Measurements from ENCODE around the gene COL4A3.

DNA sequence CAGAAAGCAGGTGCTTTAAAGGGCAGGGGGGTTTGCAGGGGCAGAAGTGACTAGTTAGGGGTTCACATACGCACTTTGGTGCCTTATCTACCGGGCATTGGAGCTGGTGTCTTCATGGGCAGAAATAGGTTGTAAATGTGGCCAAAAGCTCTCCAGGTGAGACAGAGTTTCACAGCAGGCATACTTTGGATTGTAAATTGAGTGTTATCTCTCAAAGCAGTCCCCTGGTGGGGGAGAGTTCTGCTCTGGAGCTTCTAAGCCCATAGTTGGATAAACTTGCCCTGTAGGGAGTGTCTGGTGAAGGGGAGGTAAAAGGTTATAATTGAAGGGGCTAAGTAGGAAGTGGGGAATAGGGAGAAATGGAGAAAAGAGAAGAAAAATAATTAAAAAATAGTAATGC is 43.1 kb downstream of the COL4A3 start:
- TF ChIP-seq POLR2A (IDR thresholded peaks at IDR 0.05; ENCODE audit: extremely low read depth, insufficient read length) (no peak), MYC (IDR thresholded peaks at IDR 0.05; ENCODE audit: low read depth, low read length) (no peak)
- TF ChIP-seq, protein P1, sequence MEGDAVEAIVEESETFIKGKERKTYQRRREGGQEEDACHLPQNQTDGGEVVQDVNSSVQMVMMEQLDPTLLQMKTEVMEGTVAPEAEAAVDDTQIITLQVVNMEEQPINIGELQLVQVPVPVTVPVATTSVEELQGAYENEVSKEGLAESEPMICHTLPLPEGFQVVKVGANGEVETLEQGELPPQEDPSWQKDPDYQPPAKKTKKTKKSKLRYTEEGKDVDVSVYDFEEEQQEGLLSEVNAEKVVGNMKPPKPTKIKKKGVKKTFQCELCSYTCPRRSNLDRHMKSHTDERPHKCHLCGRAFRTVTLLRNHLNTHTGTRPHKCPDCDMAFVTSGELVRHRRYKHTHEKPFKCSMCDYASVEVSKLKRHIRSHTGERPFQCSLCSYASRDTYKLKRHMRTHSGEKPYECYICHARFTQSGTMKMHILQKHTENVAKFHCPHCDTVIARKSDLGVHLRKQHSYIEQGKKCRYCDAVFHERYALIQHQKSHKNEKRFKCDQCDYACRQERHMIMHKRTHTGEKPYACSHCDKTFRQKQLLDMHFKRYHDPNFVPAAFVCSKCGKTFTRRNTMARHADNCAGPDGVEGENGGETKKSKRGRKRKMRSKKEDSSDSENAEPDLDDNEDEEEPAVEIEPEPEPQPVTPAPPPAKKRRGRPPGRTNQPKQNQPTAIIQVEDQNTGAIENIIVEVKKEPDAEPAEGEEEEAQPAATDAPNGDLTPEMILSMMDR (IDR thresholded peaks at IDR 0.05; ENCODE audit: low read depth, low read length): no peak
- TF ChIP-seq, protein P2, sequence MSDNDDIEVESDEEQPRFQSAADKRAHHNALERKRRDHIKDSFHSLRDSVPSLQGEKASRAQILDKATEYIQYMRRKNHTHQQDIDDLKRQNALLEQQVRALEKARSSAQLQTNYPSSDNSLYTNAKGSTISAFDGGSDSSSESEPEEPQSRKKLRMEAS (IDR thresholded peaks at IDR 0.05; ENCODE audit: low read depth, low read length): no peak
